SK-N-SH (cell line): ENCODE measurements around the gene ZNF296. TPM values are rescaled to one million over a fixed set of nuclear protein-coding genes. Genes with fewer than 3 reads are reported as not detected.

Experiments used
- CTCF ChIA-PET: fragments of 300-600, 350-600 bp; formaldehyde crosslinking; extraction: SDS; loops from one replicate; lab custom pipeline; 2021; lab: Yijun Ruan, JAX
- POLR2A ChIA-PET: fragments of 350-600 bp; sonication (Branson Sonifier 250); formaldehyde crosslinking; extraction: SDS; loops from one replicate; lab custom pipeline; 2020; ENCODE audit warnings: antibody characterized with exemption, inconsistent platforms; lab: Yijun Ruan, JAX
- DNase-seq: peaks from one replicate; pipeline ENCODE4 v3.0.0; 2012
- H2AFZ ChIP-seq: fragments of 200-600 bp; sonication (generic); 2 replicates; pipeline ENCODE4 v1.8.1; 2016; ENCODE audit warnings: antibody characterized with exemption, mild to moderate bottlenecking, low read depth
- H3F3A ChIP-seq: fragments of 200-600 bp; sonication (generic); replicated peaks from 2 replicates; pipeline ENCODE3; 2016; ENCODE audit warnings: antibody characterized with exemption, mild to moderate bottlenecking; ENCODE audit not compliant: insufficient read depth
- H3K27ac ChIP-seq, 2 experiments: fragments of 200-500 bp in 1 of 2; fragments of 200-600 bp in 1 of 2; sonication (Bioruptor generic) in 1 of 2; sonication (generic), shearing (Covaris generic) in 1 of 2; 2 replicates each; pipeline versions ENCODE4 v1.5.1 to v1.6.1; 2014 to 2016; ENCODE audit warnings: low read depth in 2 of 2, inconsistent platforms in 1 of 2, low read length in 1 of 2, mild to moderate bottlenecking in 1 of 2, mixed read lengths in 1 of 2
- H3K27me3 ChIP-seq: fragments of 200-600 bp; sonication (generic), shearing (Covaris generic); 2 replicates; pipeline ENCODE4 v1.6.1; 2016; ENCODE audit warnings: mixed run types; ENCODE audit not compliant: insufficient read depth
- H3K36me3 ChIP-seq, 2 experiments: fragments of 200-500 bp in 1 of 2; fragments of 200-600 bp in 1 of 2; sonication (Bioruptor generic) in 1 of 2; sonication (generic) in 1 of 2; replicated peaks in 1 of 2; 2 replicates each; pipeline versions ENCODE3 to v1.5.1; 2014 to 2016; ENCODE audit warnings: low read length in 1 of 2, mild to moderate bottlenecking in 1 of 2; ENCODE audit not compliant: insufficient read depth in 2 of 2, control insufficient read depth in 1 of 2
- H3K4me1 ChIP-seq, 2 experiments: fragments of 200-500 bp in 1 of 2; fragments of 200-600 bp in 1 of 2; sonication (Bioruptor generic) in 1 of 2; sonication (generic), shearing (Covaris generic) in 1 of 2; 2 replicates each; pipeline versions ENCODE4 v1.5.1 to v1.6.1; 2014 to 2016; ENCODE audit warnings: low read depth in 1 of 2, low read length in 1 of 2, mixed run types in 1 of 2; ENCODE audit not compliant: insufficient read depth in 2 of 2, control insufficient read depth in 1 of 2
- H3K4me2 ChIP-seq: fragments of 200-600 bp; sonication (generic), shearing (Covaris generic); 2 replicates; pipeline ENCODE4 v1.6.1; 2017; ENCODE audit warnings: mixed run types
- H3K4me3 ChIP-seq, 2 experiments: fragments of 200-500 bp in 1 of 2; fragments of 200-600 bp in 1 of 2; sonication (Bioruptor generic) in 1 of 2; sonication (generic), shearing (Covaris generic) in 1 of 2; 2 replicates each; pipeline versions ENCODE4 v1.5.1 to v1.8.1; 2014 to 2016; ENCODE audit warnings: low read depth in 2 of 2, inconsistent platforms in 1 of 2, low read length in 1 of 2, mild to moderate bottlenecking in 1 of 2, mixed read lengths in 1 of 2, moderate library complexity in 1 of 2
- H3K79me2 ChIP-seq: fragments of 200-600 bp; sonication (generic); 2 replicates; pipeline ENCODE4 v1.8.1; 2017; ENCODE audit warnings: mild to moderate bottlenecking; ENCODE audit not compliant: insufficient read depth
- H3K9ac ChIP-seq: fragments of 200-600 bp; sonication (generic); 2 replicates; pipeline ENCODE4 v1.6.1; 2017; ENCODE audit warnings: mixed run types
- H3K9me2 ChIP-seq: fragments of 200-600 bp; sonication (generic); 2 replicates; pipeline ENCODE4 v1.6.1; 2017; ENCODE audit warnings: mixed run types
- H3K9me3 ChIP-seq: fragments of 200-600 bp; sonication (generic); 2 replicates; pipeline ENCODE4 v1.6.1; 2017; ENCODE audit warnings: mixed run types, mild to moderate bottlenecking, moderate library complexity
- H4K20me1 ChIP-seq: fragments of 200-600 bp; sonication (generic); 2 replicates; pipeline ENCODE4 v1.6.1; 2017; ENCODE audit warnings: mild to moderate bottlenecking, mixed run types; ENCODE audit not compliant: insufficient read depth
- CHD2 ChIP-seq: fragments of 150-350 bp; IDR thresholded peaks from 2 replicates; pipeline ENCODE4 v1.6.1; 2018; ENCODE audit warnings: low read length; ENCODE audit not compliant: partially characterized antibody
- ELF1 ChIP-seq: IDR thresholded peaks from 2 replicates; pipeline ENCODE4 v1.4.0; 2012
- EP300 ChIP-seq, 2 experiments: IDR thresholded peaks; 2 replicates each; pipeline versions ENCODE4 v1.4.0 to v1.6.1; 2012; ENCODE audit warnings: borderline replicate concordance in 1 of 2, low read depth in 1 of 2, low read length in 1 of 2
- FOSL2 ChIP-seq: IDR thresholded peaks from 2 replicates; pipeline ENCODE4 v1.4.0; 2012; ENCODE audit warnings: low read depth, mild to moderate bottlenecking, moderate library complexity, borderline replicate concordance
- FOXJ3 ChIP-seq: sonication (generic); formaldehyde crosslinking; IDR thresholded peaks from 2 replicates; pipeline ENCODE4 v1.5.1; 2020; ENCODE audit warnings: mild to moderate bottlenecking, missing genetic modification reagents
- GABPA ChIP-seq: IDR thresholded peaks from 2 replicates; pipeline ENCODE4 v1.4.0; 2012; ENCODE audit warnings: low read depth, mild to moderate bottlenecking
- GATA2 ChIP-seq: sonication (generic); formaldehyde crosslinking; IDR thresholded peaks from 2 replicates; pipeline ENCODE4 v1.5.0; 2020; ENCODE audit warnings: mild to moderate bottlenecking, missing genetic modification reagents
- JUND ChIP-seq: IDR thresholded peaks from 2 replicates; pipeline ENCODE4 v1.4.0; 2012
- MAX ChIP-seq: IDR thresholded peaks from 2 replicates; pipeline ENCODE4 v1.4.0; 2012; ENCODE audit warnings: low read depth
- MEF2A ChIP-seq: IDR thresholded peaks from 2 replicates; pipeline ENCODE4 v1.4.0; 2012; ENCODE audit warnings: low read depth, borderline replicate concordance
- MXI1 ChIP-seq: IDR thresholded peaks from 2 replicates; pipeline ENCODE4 v1.6.1; 2012; ENCODE audit warnings: mild to moderate bottlenecking, low read depth, low read length, improper control_type of control experiment
- NFIC ChIP-seq: IDR thresholded peaks from 2 replicates; pipeline ENCODE4 v1.4.0; 2012; ENCODE audit warnings: borderline replicate concordance
- NRF1 ChIP-seq: IDR thresholded peaks from 2 replicates; pipeline ENCODE4 v1.6.1; 2012; ENCODE audit warnings: low read depth, mild to moderate bottlenecking, low read length
- PBX3 ChIP-seq: IDR thresholded peaks from 2 replicates; pipeline ENCODE4; 2012
- POLR2AphosphoS5 ChIP-seq: IDR thresholded peaks from 2 replicates; pipeline ENCODE4 v1.6.1; 2012; ENCODE audit warnings: low read depth, low read length
- RXRA ChIP-seq: IDR thresholded peaks from 2 replicates; pipeline ENCODE4 v1.4.0; 2012; ENCODE audit warnings: low read depth, mild to moderate bottlenecking, borderline replicate concordance
- SMC3 ChIP-seq: IDR thresholded peaks from 2 replicates; pipeline ENCODE4 v1.6.1; 2012; ENCODE audit warnings: low read depth, low read length, improper control_type of control experiment
- TCF12 ChIP-seq: IDR thresholded peaks from 2 replicates; pipeline ENCODE4 v1.4.0; 2012
- TEAD4 ChIP-seq: IDR thresholded peaks from 2 replicates; pipeline ENCODE4 v1.4.0; 2012; ENCODE audit warnings: mild to moderate bottlenecking, borderline replicate concordance; ENCODE audit not compliant: insufficient read depth
- USF2 ChIP-seq: fragments of 150-350 bp; IDR thresholded peaks from 2 replicates; pipeline ENCODE4 v1.6.1; 2017; ENCODE audit warnings: antibody characterized with exemption, low read length, low read depth, borderline replicate concordance
- YY1 ChIP-seq: IDR thresholded peaks from 2 replicates; pipeline ENCODE4 v1.4.0; 2012; ENCODE audit warnings: low read depth, mild to moderate bottlenecking
- WGBS: methylation state at CpG from one replicate; pipeline ENCODE4 v1.1.6; 2017; ENCODE audit warnings: low lambda C conversion rate; 5-methylcytosine and 5-hydroxymethylcytosine counted together
- polyA plus RNA-seq, 3 experiments: library from polyadenylated mRNA; depleted of rRNA; stranded (reverse); fragments of >200 nt; gene quantifications; 2 replicates each; pipeline ENCODE4 v1.2.3, GENCODE V29; 2012
- TF ChIP-seq, protein P1 (sequence below): IDR thresholded peaks from 2 replicates; pipeline ENCODE4 v1.6.1; 2012; ENCODE audit warnings: mild to moderate bottlenecking, low read depth, low read length, moderate library complexity
- TF ChIP-seq, protein P2 (sequence below): fragments of 200-600 bp; sonication (generic); IDR thresholded peaks from 2 replicates; pipeline ENCODE4 v1.6.1; 2017; ENCODE audit warnings: antibody characterized with exemption, mild to moderate bottlenecking, moderate library complexity

Gene ZNF296
- polyA plus RNA-seq, 1 of the 3 experiments (the other 2 are of a cell fraction): 0.21 TPM

DNA sequence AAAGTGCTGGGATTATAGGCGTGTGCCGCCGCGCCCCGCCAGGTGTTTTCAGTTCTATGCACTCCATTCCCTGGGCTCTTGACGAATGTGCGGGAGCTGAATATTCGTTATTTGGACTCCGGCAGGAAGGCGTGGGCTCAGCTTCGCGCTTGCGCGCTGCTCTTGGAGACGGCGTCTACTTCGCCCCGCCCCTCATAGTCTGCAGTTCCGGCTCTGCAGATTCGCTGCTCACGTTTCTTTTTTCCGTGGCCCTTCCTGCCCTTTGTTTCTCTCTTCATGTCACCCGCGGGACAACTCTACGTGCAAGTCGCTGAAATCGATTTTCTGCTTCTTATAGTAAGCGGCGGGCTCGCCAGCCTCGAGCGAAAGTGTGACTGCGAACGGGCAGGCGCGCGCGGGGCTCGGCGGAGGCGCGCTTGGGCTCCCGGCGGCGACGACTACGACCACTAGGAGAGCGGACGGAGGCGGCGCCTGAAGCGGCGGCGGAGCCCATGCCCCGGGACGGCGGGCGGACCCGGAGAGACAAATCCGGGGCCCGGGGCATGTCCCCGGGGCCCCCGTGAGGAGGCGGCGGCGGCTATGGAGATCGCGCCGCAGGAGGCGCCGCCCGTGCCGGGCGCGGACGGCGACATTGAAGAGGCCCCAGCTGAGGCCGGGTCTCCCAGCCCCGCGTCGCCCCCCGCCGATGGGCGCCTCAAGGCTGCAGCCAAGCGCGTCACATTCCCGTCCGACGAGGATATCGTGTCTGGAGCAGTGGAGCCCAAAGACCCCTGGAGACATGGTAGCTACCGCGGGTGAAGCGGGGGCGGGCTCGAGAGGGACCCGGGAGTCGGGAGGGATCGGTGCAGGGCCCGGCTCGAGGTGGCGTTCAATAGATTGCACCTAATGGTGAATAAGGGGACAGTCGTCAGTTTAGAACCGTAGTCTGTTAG lies 16.7 kb upstream of the ZNF296 start, which contains the start of gene PPP1R37:
Gene PPP1R37 (plus strand): TSS at position 433 of the 932 bp plus-strand sequence. CDS start 147 bp downstream, at position 580.
- peaks cover 2 to 9% of the 10 kb centered on the region in 2 experiments for H3K36me3 ChIP-seq
- peak; percentile 96 for DNase-seq
- peak within 1 kb of the TSS; percentile 94 to 95 for H3K27ac ChIP-seq
- H3K27me3 ChIP-seq: no peaks in the 10 kb centered on the region
- POLR2A ChIA-PET: interaction anchor here (0.6 to 2.1 kb wide), 8 partner anchors 8 to 637 kb away, joined by 3 to 19 read pairs (median 4); partner anchors contain the start of genes BLOC1S3, CLASRP, GEMIN7 and TRAPPC6A
- H3K4me1 ChIP-seq: peaks cover 17 to 28% of the 10 kb centered on the region in 2 experiments; a peak in 3 of 4 replicates
- H3K9me3 ChIP-seq: no peaks in the 10 kb centered on the region
- H3K4me2 ChIP-seq: peak within 1 kb of the TSS; percentile 98
- H3F3A ChIP-seq: peaks cover 24% of the 10 kb centered on the region
- H3K79me2 ChIP-seq: peaks cover 68% of the 10 kb centered on the region
- H2AFZ ChIP-seq: peak within 1 kb of the TSS; percentile 93
- CTCF ChIA-PET: interaction anchor here (0.6 to 2.7 kb wide), 11 partner anchors 11 to 245 kb away, joined by 3 to 8 read pairs (median 4); partner anchors contain the start of gene GEMIN7
- H3K4me3 ChIP-seq: peak within 1 kb of the TSS; percentile 78 to 98
- no peaks in the 10 kb centered on the region for H3K9me2 ChIP-seq
- under 1% methylated on average over 55 of the region's 103 CpGs for WGBS
- peaks cover 39% of the 10 kb centered on the region for H4K20me1 ChIP-seq
- H3K9ac ChIP-seq: peak within 1 kb of the TSS; percentile 99
- TF ChIP-seq, protein P1, sequence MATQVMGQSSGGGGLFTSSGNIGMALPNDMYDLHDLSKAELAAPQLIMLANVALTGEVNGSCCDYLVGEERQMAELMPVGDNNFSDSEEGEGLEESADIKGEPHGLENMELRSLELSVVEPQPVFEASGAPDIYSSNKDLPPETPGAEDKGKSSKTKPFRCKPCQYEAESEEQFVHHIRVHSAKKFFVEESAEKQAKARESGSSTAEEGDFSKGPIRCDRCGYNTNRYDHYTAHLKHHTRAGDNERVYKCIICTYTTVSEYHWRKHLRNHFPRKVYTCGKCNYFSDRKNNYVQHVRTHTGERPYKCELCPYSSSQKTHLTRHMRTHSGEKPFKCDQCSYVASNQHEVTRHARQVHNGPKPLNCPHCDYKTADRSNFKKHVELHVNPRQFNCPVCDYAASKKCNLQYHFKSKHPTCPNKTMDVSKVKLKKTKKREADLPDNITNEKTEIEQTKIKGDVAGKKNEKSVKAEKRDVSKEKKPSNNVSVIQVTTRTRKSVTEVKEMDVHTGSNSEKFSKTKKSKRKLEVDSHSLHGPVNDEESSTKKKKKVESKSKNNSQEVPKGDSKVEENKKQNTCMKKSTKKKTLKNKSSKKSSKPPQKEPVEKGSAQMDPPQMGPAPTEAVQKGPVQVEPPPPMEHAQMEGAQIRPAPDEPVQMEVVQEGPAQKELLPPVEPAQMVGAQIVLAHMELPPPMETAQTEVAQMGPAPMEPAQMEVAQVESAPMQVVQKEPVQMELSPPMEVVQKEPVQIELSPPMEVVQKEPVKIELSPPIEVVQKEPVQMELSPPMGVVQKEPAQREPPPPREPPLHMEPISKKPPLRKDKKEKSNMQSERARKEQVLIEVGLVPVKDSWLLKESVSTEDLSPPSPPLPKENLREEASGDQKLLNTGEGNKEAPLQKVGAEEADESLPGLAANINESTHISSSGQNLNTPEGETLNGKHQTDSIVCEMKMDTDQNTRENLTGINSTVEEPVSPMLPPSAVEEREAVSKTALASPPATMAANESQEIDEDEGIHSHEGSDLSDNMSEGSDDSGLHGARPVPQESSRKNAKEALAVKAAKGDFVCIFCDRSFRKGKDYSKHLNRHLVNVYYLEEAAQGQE: no peak
- no peak for TF ChIP-seq RXRA
- TF ChIP-seq GATA2 (CRISPR knock-in tag): no peak
- peak; percentile 27; the same call in 1 of the 2 replicates for TF ChIP-seq NFIC
- peak; percentile 48; the same call in 1 of the 2 replicates for TF ChIP-seq POLR2AphosphoS5
- TF ChIP-seq YY1: no peak; the same call in 1 of the 2 replicates
- TF ChIP-seq JUND: no peak
- TF ChIP-seq GABPA: peak; percentile 55; the same call in 1 of the 2 replicates
- TF ChIP-seq USF2: no peak
- no peak for TF ChIP-seq SMC3
- TF ChIP-seq MEF2A: no peak
- TF ChIP-seq, protein P2, sequence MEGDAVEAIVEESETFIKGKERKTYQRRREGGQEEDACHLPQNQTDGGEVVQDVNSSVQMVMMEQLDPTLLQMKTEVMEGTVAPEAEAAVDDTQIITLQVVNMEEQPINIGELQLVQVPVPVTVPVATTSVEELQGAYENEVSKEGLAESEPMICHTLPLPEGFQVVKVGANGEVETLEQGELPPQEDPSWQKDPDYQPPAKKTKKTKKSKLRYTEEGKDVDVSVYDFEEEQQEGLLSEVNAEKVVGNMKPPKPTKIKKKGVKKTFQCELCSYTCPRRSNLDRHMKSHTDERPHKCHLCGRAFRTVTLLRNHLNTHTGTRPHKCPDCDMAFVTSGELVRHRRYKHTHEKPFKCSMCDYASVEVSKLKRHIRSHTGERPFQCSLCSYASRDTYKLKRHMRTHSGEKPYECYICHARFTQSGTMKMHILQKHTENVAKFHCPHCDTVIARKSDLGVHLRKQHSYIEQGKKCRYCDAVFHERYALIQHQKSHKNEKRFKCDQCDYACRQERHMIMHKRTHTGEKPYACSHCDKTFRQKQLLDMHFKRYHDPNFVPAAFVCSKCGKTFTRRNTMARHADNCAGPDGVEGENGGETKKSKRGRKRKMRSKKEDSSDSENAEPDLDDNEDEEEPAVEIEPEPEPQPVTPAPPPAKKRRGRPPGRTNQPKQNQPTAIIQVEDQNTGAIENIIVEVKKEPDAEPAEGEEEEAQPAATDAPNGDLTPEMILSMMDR: peak; percentile 35
- peak; percentile 69 for TF ChIP-seq NRF1
- TF ChIP-seq PBX3: no peak
- no peak for TF ChIP-seq FOXJ3 (CRISPR knock-in tag)
- peak; percentile 49 for TF ChIP-seq CHD2
- TF ChIP-seq MAX: peak; percentile 77
- no peak for TF ChIP-seq TCF12
- no peak for TF ChIP-seq TEAD4
- 0 out of 2 replicates have a peak, but pooled peaks have one; percentile 29 for TF ChIP-seq MXI1
- peak; percentile 82 to 98; a peak in 3 of 4 replicates for TF ChIP-seq EP300 (IDR thresholded peaks at IDR 0.05; ENCODE audit: borderline replicate concordance in 1 of 2, low read depth in 1 of 2, low read length in 1 of 2)
- 0 out of 2 replicates have a peak, but pooled peaks have one; percentile 6 for TF ChIP-seq FOSL2
- TF ChIP-seq ELF1: peak; percentile 74
